Endothelial cell of umbilical vein (primary cell): Measurements from ENCODE around the gene ZDHHC11. TPM values are rescaled to one million over a fixed set of nuclear protein-coding genes. Genes with fewer than 3 reads are reported as not detected.
"Not testable (repeated sequence)": the region's sequence is repeated elsewhere in the genome, so short reads cannot be mapped to it uniquely, and the experiment has no call there.

Experiments
- BruUV-seq: library from RNA; stranded (reverse); fragments of 400-500 nt; replicated peaks from 2 replicates; lab custom pipeline; 2021; lab: Mats Ljungman, UMichigan
- CTCF ChIA-PET: fragments of 300-600, 350-600 bp; sonication (Branson Sonifier 250); formaldehyde crosslinking; loops from one replicate; lab custom pipeline; 2021; ENCODE audit warnings: antibody characterized with exemption, inconsistent platforms; lab: Charles Lee
- POLR2A ChIA-PET: fragments of 300-600, 350-600 bp; sonication (Branson Sonifier 250); formaldehyde crosslinking; loops from one replicate; lab custom pipeline; 2021; ENCODE audit warnings: antibody characterized with exemption, inconsistent platforms; lab: Charles Lee
- DNase-seq: peaks from one replicate; pipeline ENCODE4 v3.0.0-alpha.2; 2011; ENCODE audit warnings: low read depth, low spot score
- FAIRE-seq: peaks from 2 replicates; lab custom pipeline; 2011; peaks lifted over from hg19 to GRCh38; lab: Jason Lieb, UNC
- H2AFZ ChIP-seq: 2 replicates; pipeline ENCODE4 v1.6.0; 2012; ENCODE audit warnings: low read depth, low read length, control low read depth, inconsistent platforms
- H3K27ac ChIP-seq: 2 replicates; pipeline ENCODE4 v1.5.1; 2011; ENCODE audit warnings: low read depth, mild to moderate bottlenecking, control low read depth, low read length, moderate library complexity; ENCODE audit not compliant: insufficient read depth
- H3K27me3 ChIP-seq, 2 experiments: 2 replicates each; pipeline versions ENCODE4 v1.6.0 to v1.6.1; 2011; ENCODE audit warnings: low read length in 2 of 2, mixed read lengths in 1 of 2; ENCODE audit not compliant: control insufficient read depth in 2 of 2, insufficient read depth in 2 of 2
- H3K36me3 ChIP-seq, 2 experiments: 2 replicates in 1 of 2; 3 replicates in 1 of 2; pipeline ENCODE4 v1.5.1; 2011; ENCODE audit warnings: low read length in 2 of 2, mild to moderate bottlenecking in 1 of 2, moderate library complexity in 1 of 2; ENCODE audit not compliant: control insufficient read depth in 2 of 2, insufficient read depth in 2 of 2; ENCODE audit errors: extremely low read depth in 1 of 2
- H3K4me1 ChIP-seq: 3 replicates; pipeline ENCODE4 v1.5.1; 2011; ENCODE audit warnings: mild to moderate bottlenecking, low read length; ENCODE audit not compliant: control insufficient read depth, insufficient read depth; ENCODE audit errors: extremely low read depth
- H3K4me2 ChIP-seq: 2 replicates; pipeline ENCODE4 v1.6.1; 2011; ENCODE audit warnings: low read length, control low read depth, mixed read lengths; ENCODE audit not compliant: insufficient read depth
- H3K4me3 ChIP-seq, 3 experiments: fragments of 200-600 bp in 1 of 3; sonication (generic), shearing (Covaris generic) in 1 of 3; replicated peaks in 1 of 3; 2 replicates each; pipeline ENCODE4 v1.5.1; 2011 to 2016; ENCODE audit warnings: control low read depth in 3 of 3, low read length in 3 of 3, mild to moderate bottlenecking in 2 of 3, inconsistent platforms in 1 of 3, low read depth in 1 of 3, moderate library complexity in 1 of 3; ENCODE audit not compliant: insufficient read depth in 1 of 3
- H3K79me2 ChIP-seq: 2 replicates; pipeline ENCODE4 v1.6.0; 2012; ENCODE audit warnings: low read length, inconsistent platforms; ENCODE audit not compliant: control insufficient read depth, insufficient read depth
- H3K9ac ChIP-seq: replicated peaks from 2 replicates; pipeline ENCODE3; 2011; ENCODE audit warnings: low read length, control low read depth; ENCODE audit not compliant: insufficient read depth; ENCODE audit errors: extremely low read depth
- H3K9me1 ChIP-seq: replicated peaks from 3 replicates; pipeline ENCODE4 v1.6.0; 2011; ENCODE audit warnings: mild to moderate bottlenecking, low read length; ENCODE audit not compliant: control insufficient read depth, insufficient read depth; ENCODE audit errors: extremely low read depth
- H3K9me3 ChIP-seq: replicated peaks from 2 replicates; pipeline ENCODE4 v1.5.1; 2012; ENCODE audit warnings: low read length, inconsistent platforms; ENCODE audit not compliant: control insufficient read depth, insufficient read depth
- H4K20me1 ChIP-seq: replicated peaks from 2 replicates; pipeline ENCODE3; 2011; ENCODE audit warnings: mild to moderate bottlenecking, low read length; ENCODE audit not compliant: control insufficient read depth, insufficient read depth; ENCODE audit errors: extremely low read depth
- dilution Hi-C: fragments of 300-500 bp; cut with MboI; formaldehyde crosslinking; loops from one replicate; pipeline ENCODE4 v1.15.0; 2019; ENCODE audit warnings: low sequenced_read_pairs; ENCODE audit not compliant: extremely low pct_ligation_motif_present
- intact Hi-C: fragments of 100-400 bp; cut with micrococcal nuclease; formaldehyde crosslinking; loops from one replicate; pipeline ENCODE4 v1.10.0; 2022
- polyA plus RNA-seq, 4 experiments: library from polyadenylated mRNA; depleted of rRNA in 3 of 4; stranded (reverse) in 3 of 4; unstranded in 1 of 4; fragments of >200 nt; gene quantifications; 2 replicates each; pipeline versions ENCODE4 v1.2.1 to v1.2.3, GENCODE V29; 2011 to 2012; ENCODE audit warnings: missing spikeins in 1 of 4
- total RNA-seq: library from RNA; stranded (reverse); gene quantifications from 2 replicates; pipeline ENCODE4 v1.2.3, GENCODE V29; 2021

Gene ZDHHC11
- total and polyA plus RNA-seq, 2 donors (not counting 3 experiments of a cell fraction or from before 2014, with no cell fraction given): 0.35 to 4.4 TPM

DNA sequence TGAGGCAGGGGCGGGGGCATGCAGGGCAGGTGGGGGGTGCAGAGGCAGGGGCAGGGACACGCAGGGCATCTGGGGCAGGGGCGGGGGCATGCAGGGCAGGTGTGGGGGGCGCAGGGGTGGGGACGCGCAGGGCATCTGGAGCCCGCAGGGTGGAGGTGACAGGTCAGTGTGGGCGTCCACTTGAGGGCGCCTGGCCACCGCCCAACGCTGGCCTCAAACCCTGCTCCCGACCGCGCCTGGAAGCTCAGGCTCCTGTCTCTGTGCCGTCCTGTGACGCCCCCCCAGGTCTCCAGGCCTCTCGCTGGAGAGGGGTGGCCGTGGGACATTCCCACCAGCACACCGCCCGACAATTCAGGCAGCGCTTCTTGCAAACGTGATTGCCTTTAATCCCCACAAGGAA, 6.9 kb downstream of the ZDHHC11 start:
- intact Hi-C loops, BruUV-seq: not testable (repeated sequence)
- CTCF ChIA-PET: interaction anchor here (0.5 kb wide), 1 partner anchor 670 kb away, joined by 3 read pairs; no protein-coding TSS in a partner anchor

DNA sequence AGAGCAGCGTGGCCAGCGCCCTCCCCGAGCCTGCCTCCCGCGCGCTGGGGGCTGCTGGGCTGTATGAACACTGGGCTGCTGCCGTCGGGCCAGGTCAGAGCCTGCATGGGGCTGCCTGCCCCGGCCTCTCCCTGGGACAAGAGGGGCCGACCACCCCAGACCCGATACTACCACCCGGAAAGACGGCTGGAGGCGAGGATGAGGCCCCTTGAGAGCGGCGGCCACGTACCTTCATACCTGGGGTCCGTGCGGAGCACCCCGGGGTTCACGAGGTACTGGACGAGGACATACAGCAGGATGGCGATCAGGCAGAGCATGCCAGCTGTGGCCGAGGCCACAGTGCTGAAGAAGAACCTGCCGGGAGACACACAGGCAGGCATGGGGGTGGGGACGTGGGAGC, 7.4 kb downstream of the ZDHHC11 start:
- FAIRE-seq, H2AFZ ChIP-seq, CTCF ChIA-PET, DNase-seq, H3K9me3 ChIP-seq, H3K36me3 ChIP-seq, H3K4me2 ChIP-seq, H3K79me2 ChIP-seq, BruUV-seq, H3K4me3 ChIP-seq, H4K20me1 ChIP-seq, H3K4me1 ChIP-seq, dilution Hi-C loops, intact Hi-C loops, H3K9ac ChIP-seq, POLR2A ChIA-PET, H3K27me3 ChIP-seq, H3K9me1 ChIP-seq, H3K27ac ChIP-seq: not testable (repeated sequence)

More for the DNA sequence above, 6.9 kb downstream of the ZDHHC11 start:
- FAIRE-seq, H3K9me1 ChIP-seq, DNase-seq, H3K4me2 ChIP-seq, dilution Hi-C loops, POLR2A ChIA-PET, H3K4me3 ChIP-seq, H3K9ac ChIP-seq, H3K4me1 ChIP-seq, H4K20me1 ChIP-seq, H3K9me3 ChIP-seq, H3K27ac ChIP-seq, H3K79me2 ChIP-seq, H3K27me3 ChIP-seq, H2AFZ ChIP-seq, H3K36me3 ChIP-seq: not testable (repeated sequence)

DNA sequence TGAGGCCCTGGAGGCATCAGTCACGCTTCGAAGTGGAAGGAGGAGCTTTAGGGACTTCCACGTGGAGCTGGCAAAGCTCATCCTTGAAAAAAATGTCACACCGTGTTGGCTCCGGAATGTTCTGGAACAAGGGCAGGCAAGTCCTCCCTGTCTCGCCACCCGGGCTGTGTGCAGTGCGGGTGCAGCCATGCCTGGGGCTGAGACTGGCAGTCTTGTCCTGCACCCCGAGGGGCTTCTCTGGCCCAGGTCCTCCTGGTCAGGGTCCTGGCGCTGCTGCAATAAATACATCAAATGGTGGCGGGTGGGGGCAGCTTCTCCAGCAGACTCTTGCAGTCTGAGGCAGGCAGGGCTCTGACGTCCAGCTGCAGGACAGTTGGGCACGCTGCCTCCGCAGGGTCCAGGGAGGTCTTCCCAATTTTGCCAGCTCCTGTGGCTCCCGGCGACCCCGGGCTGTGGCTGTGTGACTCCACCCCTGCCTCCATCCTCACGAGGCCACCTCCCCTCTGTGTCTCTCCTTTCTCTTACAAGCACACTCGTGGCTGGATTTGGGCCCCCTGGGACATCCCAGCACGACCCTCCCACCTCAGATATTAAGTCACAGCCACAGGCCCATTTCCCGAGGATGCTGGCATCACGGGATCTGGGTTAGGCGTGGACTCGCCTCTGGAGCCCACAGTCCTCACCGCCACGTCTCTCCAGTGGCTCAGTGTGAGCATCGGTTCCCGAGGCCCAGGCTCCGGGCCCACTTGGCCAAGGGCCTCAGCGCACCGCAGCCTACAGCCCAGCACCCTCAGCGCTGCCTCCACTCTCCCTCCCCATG, 8.2 kb downstream of the ZDHHC11 start:
- CTCF ChIA-PET, intact Hi-C loops, H3K27ac ChIP-seq, H3K79me2 ChIP-seq, H3K9me3 ChIP-seq, POLR2A ChIA-PET, FAIRE-seq, dilution Hi-C loops, H3K9ac ChIP-seq, H4K20me1 ChIP-seq, H3K4me1 ChIP-seq, H2AFZ ChIP-seq, H3K27me3 ChIP-seq, H3K4me2 ChIP-seq, BruUV-seq, H3K4me3 ChIP-seq, H3K9me1 ChIP-seq, H3K36me3 ChIP-seq, DNase-seq: not testable (repeated sequence)

DNA sequence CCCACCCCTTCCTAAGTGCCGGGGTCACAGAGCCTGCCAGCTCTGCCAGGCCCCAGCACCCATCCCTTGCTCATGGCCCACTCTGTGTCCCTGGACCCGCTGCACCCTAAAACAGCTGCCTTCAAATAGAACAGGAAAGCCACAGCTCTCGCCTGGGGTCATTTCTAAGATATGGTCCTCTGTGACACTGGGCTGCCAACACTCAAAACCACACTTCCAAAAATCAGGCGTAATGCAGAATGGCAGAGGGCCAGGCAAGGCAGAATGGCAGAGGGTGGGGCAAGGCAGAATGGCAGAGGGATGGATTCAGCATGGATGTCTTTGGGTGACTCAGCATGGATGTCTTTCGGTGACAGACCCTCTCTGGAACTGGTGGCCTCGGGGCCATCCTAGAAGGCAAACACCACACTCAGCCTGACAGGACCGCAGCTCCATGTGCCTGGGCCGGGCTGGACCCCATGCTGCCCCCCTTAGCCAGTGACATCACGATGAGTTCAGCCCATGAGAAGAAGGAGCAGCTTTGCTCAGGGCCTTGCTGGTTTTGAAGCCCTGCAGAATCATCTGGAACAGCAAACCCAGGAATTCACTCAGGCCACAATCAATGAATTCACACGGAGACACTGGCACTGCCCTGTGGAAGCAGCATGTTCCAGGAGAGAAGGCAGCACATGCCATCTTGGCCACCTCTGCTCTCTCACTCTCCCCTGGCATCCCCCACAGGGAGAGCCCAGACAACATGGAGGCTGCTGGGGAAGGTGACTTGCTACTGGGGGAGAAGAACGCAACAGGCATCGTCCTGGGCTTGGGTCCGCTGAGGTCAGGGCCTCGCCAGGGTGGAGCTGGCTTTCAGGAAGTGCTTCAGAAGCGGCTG, 9.0 kb downstream of the ZDHHC11 start:
- H3K36me3 ChIP-seq, H3K27ac ChIP-seq, H3K79me2 ChIP-seq, POLR2A ChIA-PET, H3K9me3 ChIP-seq, H2AFZ ChIP-seq, H3K4me1 ChIP-seq, intact Hi-C loops, H3K4me2 ChIP-seq, H3K9me1 ChIP-seq, DNase-seq, FAIRE-seq, H3K27me3 ChIP-seq, H3K4me3 ChIP-seq, CTCF ChIA-PET, BruUV-seq, dilution Hi-C loops, H3K9ac ChIP-seq, H4K20me1 ChIP-seq: not testable (repeated sequence)
